Large intestine (tissue), 3 donors: ENCODE data around the gene WWP2. TPM values are rescaled to one million over a fixed set of nuclear protein-coding genes. Genes with fewer than 3 reads are reported as not detected.
"Not testable (repeated sequence)": the region's sequence is repeated elsewhere in the genome, so short reads cannot be mapped to it uniquely, and the experiment has no call there.

ENCODE experiments used
- DNase-seq, 2 donors: peaks; one replicate each; pipeline versions ENCODE4 v3.0.0 to v3.0.0-alpha.2; 2013
- H3K27ac ChIP-seq: one replicate; pipeline ENCODE4 v1.5.1; 2013; ENCODE audit warnings: low read length
- H3K27me3 ChIP-seq: 2 replicates; pipeline ENCODE4 v1.6.1; 2013; ENCODE audit warnings: low read length; ENCODE audit not compliant: control insufficient read depth, insufficient read depth
- H3K36me3 ChIP-seq: 2 replicates; pipeline ENCODE4 v1.6.1; 2013; ENCODE audit warnings: low read length; ENCODE audit not compliant: control insufficient read depth, insufficient read depth
- H3K4me1 ChIP-seq: one replicate; pipeline ENCODE4 v1.6.1; 2013; ENCODE audit warnings: low read length; ENCODE audit not compliant: control insufficient read depth, insufficient read depth
- H3K4me3 ChIP-seq: one replicate; pipeline ENCODE4 v1.5.1; 2013; ENCODE audit warnings: low read length
- H3K9me3 ChIP-seq: one replicate; pipeline ENCODE4 v1.6.1; 2013; ENCODE audit warnings: mild to moderate bottlenecking, low read depth, low read length, moderate library complexity; ENCODE audit not compliant: control insufficient read depth
- WGBS: methylation state at CpG from one replicate; pipeline ENCODE4 v1.1.5; 2013; ENCODE audit warnings: low lambda C conversion rate; ENCODE audit not compliant: insufficient coverage; 5-methylcytosine and 5-hydroxymethylcytosine counted together
- polyA plus RNA-seq: library from polyadenylated mRNA; unstranded; fragments of 120-200 nt; gene quantifications from one replicate; pipeline ENCODE4 v1.2.1, GENCODE V29; 2013

Gene WWP2
- polyA plus RNA-seq, 1 donor: 40.4 TPM

GRCh38 chr16:69816996-69817395 lies 54.9 kb downstream of the WWP2 start:
- H3K4me1 ChIP-seq: peaks cover 2% of the 10 kb centered on the region
- no peak for DNase-seq
- no peaks in the 10 kb centered on the region for H3K27me3 ChIP-seq
- no peak overlapping the region for H3K27ac ChIP-seq
- peaks cover 25% of the 10 kb centered on the region for H3K36me3 ChIP-seq
- WGBS: 100% methylated on average over 2 of the region's 4 CpGs
- no peaks in the 10 kb centered on the region for H3K9me3 ChIP-seq
- H3K4me3 ChIP-seq: no peak overlapping the region

- Histone ChIP-seq H3K4me1 (peaks cover 5% of the 10 kb centered on the region), H3K4me3 (no peak overlapping the region), H3K36me3 (peaks cover 17% of the 10 kb centered on the region), H3K27ac (no peak overlapping the region), H3K9me3 (no peaks in the 10 kb centered on the region), H3K27me3 (no peaks in the 10 kb centered on the region)
- DNase-seq: no peak
- no CpG with 5 or more reads among the region's 8 CpGs for WGBS
These were observed 56.9 kb downstream of the WWP2 start for GRCh38 chr16:69818891-69819545.

GRCh38 chr16:69820926-69821541 lies 58.9 kb downstream of the WWP2 start:
- whole genome bisulfite sequencing: no CpG with 5 or more reads among the region's 15 CpGs
- no peaks in the 10 kb centered on the region for H3K27me3 ChIP-seq
- DNase-seq: no peak
- no peak overlapping the region for H3K27ac ChIP-seq
- H3K36me3 ChIP-seq: peaks cover 12% of the 10 kb centered on the region
- H3K9me3 ChIP-seq: no peaks in the 10 kb centered on the region
- peaks cover 7% of the 10 kb centered on the region for H3K4me1 ChIP-seq
- H3K4me3 ChIP-seq: no peak overlapping the region

- WGBS: no CpG with 5 or more reads among the region's 6 CpGs
- H3K27ac ChIP-seq: peak overlapping the region; percentile 3
These were observed 59.7 kb downstream of the WWP2 start for GRCh38 chr16:69821844-69822173.

GRCh38 chr16:69822174-69822935 lies 60.2 kb downstream of the WWP2 start:
- H3K27me3 ChIP-seq: no peaks in the 10 kb centered on the region
- DNase-seq: peak; percentile 52 to 66
- WGBS: 80% methylated on average over 2 of the region's 11 CpGs
- H3K4me3 ChIP-seq: no peak overlapping the region
- H3K4me1 ChIP-seq: peaks cover 7% of the 10 kb centered on the region
- H3K27ac ChIP-seq: peak overlapping the region; percentile 3
- peaks cover 12% of the 10 kb centered on the region for H3K36me3 ChIP-seq
- no peaks in the 10 kb centered on the region for H3K9me3 ChIP-seq

More at GRCh38 chr16:69821844-69822173, 59.7 kb downstream of the WWP2 start:
- Histone ChIP-seq H3K9me3 (no peaks in the 10 kb centered on the region), H3K36me3 (peaks cover 12% of the 10 kb centered on the region), H3K4me3 (no peak overlapping the region), H3K4me1 (peaks cover 7% of the 10 kb centered on the region), H3K27me3 (no peaks in the 10 kb centered on the region)
- no peak for DNase-seq

- Histone ChIP-seq H3K36me3 (peaks cover 6% of the 10 kb centered on the region), H3K9me3 (no peaks in the 10 kb centered on the region), H3K27me3 (no peaks in the 10 kb centered on the region), H3K4me3 (no peak overlapping the region), H3K27ac (no peak overlapping the region), H3K4me1 (peaks cover 7% of the 10 kb centered on the region)
- no CpG with 5 or more reads among the region's 10 CpGs for whole genome bisulfite sequencing
- no peak for DNase-seq
These were observed 61.9 kb downstream of the WWP2 start for GRCh38 chr16:69823831-69824563.

- H3K27me3 ChIP-seq, H3K4me1 ChIP-seq, H3K36me3 ChIP-seq, DNase-seq, H3K4me3 ChIP-seq, H3K27ac ChIP-seq, H3K9me3 ChIP-seq: not testable (repeated sequence)
- no CpG with 5 or more reads among the region's 4 CpGs for WGBS
These were observed 62.5 kb downstream of the WWP2 start for GRCh38 chr16:69824564-69825142.

GRCh38 chr16:69827524-69827923 lies 65.4 kb downstream of the WWP2 start:
- Histone ChIP-seq H3K4me3 (no peak overlapping the region), H3K9me3 (no peaks in the 10 kb centered on the region), H3K27ac (no peak overlapping the region), H3K36me3 (peaks cover 10% of the 10 kb centered on the region), H3K27me3 (no peaks in the 10 kb centered on the region), H3K4me1 (peaks cover 23% of the 10 kb centered on the region)
- 88% methylated on average over 1 of the region's 5 CpGs for WGBS
- no peak for DNase-seq

- Histone ChIP-seq H3K27me3 (no peaks in the 10 kb centered on the region), H3K4me3 (no peak overlapping the region), H3K36me3 (peaks cover 10% of the 10 kb centered on the region), H3K4me1 (peaks cover 35% of the 10 kb centered on the region), H3K9me3 (no peaks in the 10 kb centered on the region), H3K27ac (no peak overlapping the region)
- no CpG with 5 or more reads among the region's 1 CpG for WGBS
- DNase-seq: no peak
These were observed 67.2 kb downstream of the WWP2 start for GRCh38 chr16:69829338-69829737.

- Histone ChIP-seq H3K9me3 (no peaks in the 10 kb centered on the region), H3K4me1 (peaks cover 35% of the 10 kb centered on the region), H3K36me3 (peaks cover 10% of the 10 kb centered on the region), H3K4me3 (no peak overlapping the region), H3K27ac (peak overlapping the region; percentile 39), H3K27me3 (no peaks in the 10 kb centered on the region)
- no CpG with 5 or more reads among the region's 5 CpGs for WGBS
- no peak for DNase-seq
These were observed 68.0 kb downstream of the WWP2 start for GRCh38 chr16:69830146-69830533.
